Effector CD8-positive, alpha-beta T cell (primary cell): ENCODE measurements around the gene THADA.

Experiments used
- DNase-seq: peaks from one replicate; lab custom pipeline; 2025; lab: John Stamatoyannopoulos, UW

THADA gene

GRCh38 chr2:43346602-43347567 is 249.0 kb downstream of the THADA start:
- DNase-seq = no peak

DNA sequence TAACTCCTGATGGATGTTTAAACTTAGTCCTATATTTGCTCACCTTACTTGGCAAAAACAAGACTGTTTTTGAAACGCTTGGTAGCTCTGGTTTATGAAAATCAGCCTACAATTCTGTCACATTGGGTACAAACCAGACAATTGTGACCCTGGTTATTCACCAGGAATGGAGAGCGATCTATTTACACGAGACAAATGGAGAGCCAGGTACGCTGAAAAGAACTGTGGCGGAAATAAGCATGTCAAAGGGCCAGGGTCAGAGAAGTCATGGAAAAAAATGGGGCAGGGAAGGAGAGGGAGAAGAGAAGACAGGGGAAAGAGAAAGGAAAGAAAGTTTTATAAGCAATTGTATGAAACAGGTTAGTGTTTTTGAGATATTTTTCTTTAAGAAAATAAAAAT is 250.0 kb downstream of the THADA start:
- no peak for DNase-seq

DNA sequence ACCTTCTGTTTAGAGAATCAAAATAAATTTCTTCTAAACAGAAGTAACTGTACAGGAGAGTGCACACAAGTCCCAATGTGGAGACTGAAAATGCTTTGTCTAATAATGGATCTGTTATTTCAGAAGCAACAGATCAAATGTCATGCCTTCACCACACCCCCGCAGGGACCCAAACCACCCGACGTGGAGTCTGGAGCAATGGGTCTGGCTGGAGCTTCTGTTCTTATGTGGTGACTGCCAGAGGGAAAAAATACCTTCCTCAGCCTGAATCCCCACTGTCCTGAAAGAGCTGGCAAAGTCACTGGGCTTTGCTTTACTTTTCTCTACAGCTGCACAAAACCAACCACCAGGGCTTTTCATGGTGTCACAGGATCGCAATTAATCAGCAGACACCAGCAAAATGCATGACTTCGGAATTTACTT is 250.4 kb downstream of the THADA start:
- no peak for DNase-seq

DNA sequence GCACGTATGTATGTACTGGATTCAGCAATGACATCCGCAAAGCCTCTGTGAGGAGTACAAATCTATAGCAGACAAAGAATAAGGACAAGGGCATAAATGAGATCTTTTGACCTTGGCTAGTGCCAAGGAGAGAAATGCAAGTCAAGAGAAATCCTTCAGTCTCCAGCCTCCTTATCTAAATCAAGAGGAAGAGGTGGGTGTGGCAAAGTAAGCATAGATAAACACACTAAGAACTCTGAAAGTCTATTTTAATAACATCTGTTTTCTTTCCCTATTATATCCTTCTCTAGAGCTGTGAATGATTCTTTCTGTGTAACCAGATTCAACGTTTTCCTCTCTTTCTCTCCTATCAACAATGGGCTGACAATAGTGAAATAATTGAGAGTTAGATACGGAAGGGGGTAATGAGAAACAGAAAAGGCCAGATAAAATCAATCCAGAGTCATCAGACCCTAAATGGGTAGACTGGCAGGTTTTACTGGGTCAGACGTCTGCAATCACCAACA is 250.9 kb downstream of the THADA start:
- DNase-seq = no peak

GRCh38 chr2:43343573-43344304 is 252.1 kb downstream of the THADA start:
- DNase-seq = no peak

DNA sequence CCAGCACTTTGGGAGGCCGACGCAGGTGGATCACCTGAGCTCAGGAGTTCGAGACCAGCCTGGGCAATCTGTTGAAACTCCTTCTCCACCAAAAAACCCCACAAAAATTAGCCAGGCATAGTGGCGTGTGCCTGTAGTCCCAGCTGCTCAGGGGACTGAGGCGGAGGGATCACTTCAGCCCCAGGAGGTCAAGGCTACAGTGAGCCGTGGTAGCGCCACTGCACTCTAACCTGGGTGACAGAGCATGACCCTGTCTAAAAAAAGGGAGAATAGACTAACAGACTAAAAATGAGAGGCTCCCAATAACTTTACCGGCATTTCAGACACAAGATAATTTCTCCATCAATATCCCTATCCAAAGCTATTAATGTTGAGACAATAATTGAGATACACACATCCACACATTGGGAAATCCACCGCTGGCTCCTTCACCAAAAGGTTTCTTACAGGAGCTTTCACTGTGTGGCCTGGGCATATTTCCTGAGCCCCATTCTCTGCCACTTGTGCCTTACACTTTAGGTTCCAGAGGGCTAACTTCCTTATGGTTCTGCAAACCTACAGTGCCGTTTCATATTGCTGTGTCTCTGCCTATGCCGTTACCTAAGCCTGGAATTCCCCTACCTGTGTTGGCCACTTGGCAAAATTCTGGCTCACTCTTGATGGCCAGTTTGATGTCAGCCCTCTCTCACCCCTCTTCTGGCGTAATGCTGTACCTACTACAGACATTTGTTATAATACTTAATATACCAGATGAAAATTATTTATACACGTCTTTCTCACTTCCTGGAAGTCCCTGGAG is 253.7 kb downstream of the THADA start:
- DNase-seq = no peak

GRCh38 chr2:43340945-43341356 is 254.9 kb downstream of the THADA start:
- no peak for DNase-seq

GRCh38 chr2:43340066-43340465 is 255.8 kb downstream of the THADA start:
- DNase-seq = no peak

GRCh38 chr2:43333656-43334144 is 262.1 kb downstream of the THADA start:
- DNase-seq = no peak

DNA sequence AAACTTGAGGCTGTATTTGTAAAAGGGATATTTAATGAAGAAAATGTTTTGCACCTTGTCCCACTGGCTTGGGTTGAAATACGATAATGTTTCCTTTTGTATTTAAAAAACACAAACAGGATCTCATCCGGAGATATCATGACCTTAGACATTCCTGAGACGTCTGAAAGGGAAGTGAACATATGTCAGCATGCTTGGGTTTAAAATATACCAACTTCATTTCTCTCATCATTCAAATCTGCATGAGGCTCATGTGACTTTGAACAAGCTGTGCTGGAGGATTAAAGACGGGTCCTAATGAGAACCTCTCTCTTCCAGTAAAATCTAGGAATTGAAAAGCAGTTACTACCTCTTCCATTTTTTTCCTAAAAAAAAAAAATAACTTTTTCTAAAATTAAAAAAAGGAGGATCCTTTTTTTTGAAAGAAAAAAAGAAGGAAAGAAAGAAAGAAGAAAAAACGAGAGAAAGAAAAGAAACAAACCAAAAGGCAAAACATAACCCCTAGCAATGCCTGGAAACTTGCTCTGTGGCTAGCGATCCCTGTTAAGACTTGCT is 262.7 kb downstream of the THADA start:
- no peak for DNase-seq

DNA sequence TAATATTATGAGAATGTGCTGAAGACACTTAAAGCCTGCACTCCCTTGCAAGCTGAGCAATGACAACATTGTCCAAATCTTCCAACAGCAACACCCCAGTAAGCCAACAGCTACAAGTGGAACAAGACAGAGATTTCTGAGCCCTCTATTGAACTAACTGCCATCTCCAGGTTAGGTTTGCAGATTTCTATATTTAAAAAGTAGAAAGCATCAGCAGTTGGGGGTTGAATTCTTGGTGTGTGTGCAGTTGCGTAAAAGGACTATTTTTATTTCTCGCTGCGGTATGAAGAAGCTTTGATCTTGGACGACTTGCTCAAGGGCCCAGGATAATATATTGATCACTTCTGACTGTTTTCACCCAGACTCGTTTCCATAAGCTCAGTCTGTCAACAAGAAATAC is 263.2 kb downstream of the THADA start:
- no peak for DNase-seq

DNA sequence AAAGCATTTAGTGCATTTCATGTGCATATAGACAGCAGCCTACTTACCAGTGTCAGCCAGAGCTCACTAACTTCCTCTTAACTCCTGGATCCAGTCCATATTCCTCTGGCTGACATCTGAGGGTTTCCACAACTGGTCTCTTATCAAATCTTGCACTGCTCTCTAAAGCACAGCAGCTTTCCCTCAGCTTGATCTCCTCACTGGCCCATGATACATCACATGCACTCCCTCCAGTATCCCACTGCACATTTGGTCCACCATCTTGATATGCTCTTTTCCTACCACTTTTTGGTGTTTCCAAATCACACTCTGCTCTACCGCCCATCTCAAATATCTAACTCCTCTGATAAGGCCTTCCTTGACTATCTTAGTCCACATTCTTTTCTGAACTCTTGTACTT is 264.4 kb downstream of the THADA start:
- DNase-seq = no peak

- DNase-seq = no peak
Measured at GRCh38 chr2:43329637-43330036, 266.2 kb downstream of the THADA start.

DNA sequence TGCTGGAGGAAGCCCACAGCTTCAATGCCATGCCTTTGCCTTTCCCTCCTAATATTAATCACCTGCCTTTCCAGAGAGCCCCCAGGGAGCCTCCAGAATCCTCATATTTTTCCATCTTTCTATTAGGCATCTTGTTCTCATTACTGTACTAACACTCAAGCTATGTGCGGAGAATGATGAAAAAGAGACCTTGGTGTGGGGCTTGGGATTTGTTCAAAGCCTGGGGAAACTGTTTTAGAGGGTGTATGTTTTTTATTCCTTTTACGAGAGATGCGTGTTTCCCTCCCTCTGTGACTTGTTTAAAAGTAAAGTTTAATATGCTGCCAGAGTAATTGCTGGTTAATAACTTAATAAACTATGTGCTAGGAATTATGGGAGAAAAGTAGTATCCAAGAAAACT is 267.0 kb downstream of the THADA start:
- no peak for DNase-seq

DNA sequence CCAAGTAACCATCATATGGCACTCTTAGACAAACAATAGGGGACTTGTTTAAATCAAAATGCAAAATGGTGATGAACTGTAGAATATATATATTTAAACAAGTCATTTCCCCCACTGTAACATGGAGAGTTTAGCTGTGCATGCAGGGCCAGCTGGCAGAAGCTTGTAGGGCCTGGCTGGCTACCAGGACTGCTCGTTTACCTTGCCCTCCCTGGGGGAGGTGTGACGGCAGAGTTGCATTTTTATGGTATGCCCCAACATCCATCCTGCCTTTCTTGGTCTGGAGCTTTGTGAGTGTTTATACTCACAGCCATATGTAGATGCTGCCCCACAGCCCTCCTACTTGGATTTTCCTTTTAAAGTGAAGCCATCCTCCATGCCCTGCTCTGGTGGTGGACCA is 267.7 kb downstream of the THADA start:
- DNase-seq = no peak

- DNase-seq = no peak
Measured at GRCh38 chr2:43327119-43327518, 268.7 kb downstream of the THADA start.

DNA sequence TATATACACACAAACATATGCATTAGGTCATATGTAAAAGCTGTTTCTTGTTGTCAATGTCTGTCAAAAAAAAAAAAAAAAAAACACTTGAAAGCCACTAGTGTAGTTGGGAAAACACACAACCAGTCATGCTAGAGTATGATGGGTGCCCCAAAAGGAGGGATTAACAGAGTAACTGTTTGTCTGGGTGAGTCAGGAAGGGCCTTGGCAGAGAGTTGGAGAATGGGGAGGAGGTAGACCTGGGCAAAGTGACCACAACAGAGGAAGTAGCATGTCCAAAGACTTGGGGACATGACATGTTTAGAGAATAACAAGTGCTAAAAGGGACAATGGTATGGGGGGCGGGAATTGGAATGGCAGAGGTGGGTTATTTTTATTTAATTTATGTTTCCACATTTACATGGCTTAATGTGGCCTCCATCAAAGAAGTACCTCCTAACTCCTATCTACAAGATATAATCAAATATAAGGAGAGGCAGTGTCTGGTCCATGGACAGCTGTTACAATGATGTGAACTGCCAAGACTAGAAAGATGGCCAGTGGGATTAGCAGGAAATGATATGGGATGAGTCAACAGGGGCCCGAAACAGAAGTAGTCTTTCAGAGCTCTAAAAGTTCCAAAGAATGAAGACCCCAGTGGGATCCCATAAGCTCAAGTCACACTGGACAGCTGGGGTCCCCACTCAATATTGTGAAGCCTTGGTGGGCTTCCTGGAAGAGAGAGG is 269.6 kb downstream of the THADA start:
- no peak for DNase-seq

- DNase-seq = no peak
Measured at GRCh38 chr2:43325107-43325811, 270.6 kb downstream of the THADA start.

DNA sequence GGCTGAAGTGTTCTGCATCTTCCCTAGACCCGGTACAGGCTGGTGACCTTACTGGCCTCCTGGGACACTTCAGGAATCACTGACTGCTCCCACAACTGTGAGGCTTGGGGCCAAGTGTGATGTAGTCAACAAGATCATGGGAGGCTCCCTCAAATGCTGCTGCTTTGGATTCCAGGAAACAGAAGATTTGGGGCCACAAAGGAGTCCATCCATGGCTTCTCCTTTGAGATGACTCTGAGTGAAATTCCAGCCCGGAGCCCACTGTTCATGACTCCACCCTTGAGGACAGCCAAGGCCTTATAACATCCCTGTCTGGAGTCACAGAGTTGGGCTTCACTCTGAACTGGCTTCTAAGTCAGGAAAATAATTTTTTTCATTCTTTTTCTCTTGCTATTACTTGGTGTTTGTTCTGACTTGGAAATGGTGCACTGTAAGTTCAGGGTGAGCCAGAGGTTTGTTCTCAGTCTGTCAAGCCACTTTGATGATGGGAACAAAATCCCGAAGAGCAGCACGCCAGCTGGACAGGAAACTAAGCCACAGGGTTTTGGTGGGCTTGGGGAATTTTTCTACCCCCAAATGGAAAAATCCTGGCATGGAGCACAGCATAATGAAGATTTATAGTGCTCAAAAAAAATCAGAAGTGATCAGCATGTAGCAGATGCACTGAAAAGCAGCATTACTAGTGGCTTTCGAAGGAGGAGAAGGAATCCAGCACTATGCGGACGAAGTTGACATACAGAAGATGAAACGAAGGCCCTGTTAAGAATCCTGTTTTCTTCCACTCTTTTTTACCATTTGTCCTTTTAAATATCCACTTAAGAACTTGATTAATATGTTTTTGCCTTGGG is 271.4 kb downstream of the THADA start:
- no peak for DNase-seq
